Osteocyte (in vitro differentiated cells): ENCODE results near the gene ZNF521. TPM values are rescaled to one million over a fixed set of nuclear protein-coding genes. Genes with fewer than 3 reads are reported as not detected.

ENCODE experiments used
- DNase-seq: peaks from one replicate; pipeline ENCODE4 v3.0.0; 2021; ENCODE audit warnings: mixed read lengths; ENCODE audit not compliant: unreplicated experiment; ENCODE audit errors: extremely low spot score
- H3K27ac Mint-ChIP-seq: one replicate; pipeline ENCODE4 v1.8.0; 2021; ENCODE audit warnings: mild to moderate bottlenecking, mixed read lengths; ENCODE audit not compliant: unreplicated experiment
- H3K27me3 Mint-ChIP-seq: one replicate; pipeline ENCODE4 v1.8.0; 2021; ENCODE audit warnings: mixed read lengths; ENCODE audit not compliant: unreplicated experiment
- H3K36me3 Mint-ChIP-seq: one replicate; pipeline ENCODE4 v1.8.0; 2021; ENCODE audit warnings: mixed read lengths; ENCODE audit not compliant: unreplicated experiment
- H3K4me1 Mint-ChIP-seq: one replicate; pipeline ENCODE4 v1.8.0; 2021; ENCODE audit warnings: mixed read lengths; ENCODE audit not compliant: unreplicated experiment
- H3K4me3 Mint-ChIP-seq: one replicate; pipeline ENCODE4 v1.8.0; 2021; ENCODE audit warnings: mild to moderate bottlenecking, moderate library complexity, mixed read lengths; ENCODE audit not compliant: unreplicated experiment
- H3K9me3 Mint-ChIP-seq: one replicate; pipeline ENCODE4 v1.8.0; 2021; ENCODE audit warnings: mixed read lengths; ENCODE audit not compliant: unreplicated experiment
- total RNA-seq: library from RNA; stranded (reverse); gene quantifications from 2 replicates; pipeline ENCODE4 v1.2.1, GENCODE V29; 2021
- TF ChIP-seq, protein P1 (sequence below): fragments of 200-600 bp; sonication (generic); IDR thresholded peaks from 2 replicates; pipeline ENCODE4 v1.5.0; 2021; ENCODE audit warnings: antibody characterized with exemption, mild to moderate bottlenecking, moderate library complexity

The ZNF521 gene
- total RNA-seq, 1 donor from 2014 or later, result 57.1 TPM

DNA sequence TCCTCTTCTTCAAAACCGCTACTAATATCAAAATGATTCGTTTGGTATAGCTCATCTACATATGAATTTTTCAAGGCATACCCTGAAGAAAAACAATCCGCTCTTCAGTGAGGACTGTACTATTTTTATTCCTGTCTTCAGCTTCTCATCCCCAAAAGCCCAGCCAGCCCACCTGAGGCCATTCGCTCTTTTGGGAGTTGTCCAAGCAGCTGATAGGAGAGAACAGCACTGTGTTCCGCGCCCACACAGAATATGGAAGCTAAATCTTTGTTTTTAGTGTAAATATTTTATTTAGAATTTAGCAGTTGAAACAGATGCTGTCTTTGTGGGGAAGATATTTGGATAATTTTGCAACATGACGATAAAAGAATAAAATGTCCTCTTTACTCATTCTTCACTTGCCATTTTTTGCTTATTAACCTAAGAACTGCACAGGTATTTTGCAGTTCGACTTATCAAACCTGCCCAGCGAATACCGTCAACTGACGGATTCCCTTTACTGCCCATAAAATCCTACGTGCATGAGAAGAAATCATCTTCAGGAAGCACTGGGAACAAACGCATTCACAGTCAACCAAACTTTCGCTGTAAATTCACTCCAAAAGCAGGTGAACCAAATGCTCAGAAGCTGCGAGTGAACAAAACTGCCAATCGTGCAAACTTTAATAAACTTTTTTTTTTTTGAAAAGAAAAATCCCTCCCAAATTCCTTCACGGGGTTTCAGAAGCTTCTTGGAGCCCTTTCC, 3.4 kb downstream of the ZNF521 start:
- Mint-ChIP-seq H3K4me1 (peaks cover 36% of the 10 kb centered on the region), H3K36me3 (no peaks in the 10 kb centered on the region)
- DNase-seq, result no peak

GRCh38 chr18:25346561-25346960, 5.4 kb downstream of the ZNF521 start:
- H3K4me1 Mint-ChIP-seq, result peaks cover 29% of the 10 kb centered on the region
- H3K27me3 Mint-ChIP-seq, result no peaks in the 10 kb centered on the region
- DNase-seq, result no peak
- H3K27ac Mint-ChIP-seq, result no peak overlapping the region
- H3K4me3 Mint-ChIP-seq, result no peak overlapping the region
- TF ChIP-seq, protein P1, sequence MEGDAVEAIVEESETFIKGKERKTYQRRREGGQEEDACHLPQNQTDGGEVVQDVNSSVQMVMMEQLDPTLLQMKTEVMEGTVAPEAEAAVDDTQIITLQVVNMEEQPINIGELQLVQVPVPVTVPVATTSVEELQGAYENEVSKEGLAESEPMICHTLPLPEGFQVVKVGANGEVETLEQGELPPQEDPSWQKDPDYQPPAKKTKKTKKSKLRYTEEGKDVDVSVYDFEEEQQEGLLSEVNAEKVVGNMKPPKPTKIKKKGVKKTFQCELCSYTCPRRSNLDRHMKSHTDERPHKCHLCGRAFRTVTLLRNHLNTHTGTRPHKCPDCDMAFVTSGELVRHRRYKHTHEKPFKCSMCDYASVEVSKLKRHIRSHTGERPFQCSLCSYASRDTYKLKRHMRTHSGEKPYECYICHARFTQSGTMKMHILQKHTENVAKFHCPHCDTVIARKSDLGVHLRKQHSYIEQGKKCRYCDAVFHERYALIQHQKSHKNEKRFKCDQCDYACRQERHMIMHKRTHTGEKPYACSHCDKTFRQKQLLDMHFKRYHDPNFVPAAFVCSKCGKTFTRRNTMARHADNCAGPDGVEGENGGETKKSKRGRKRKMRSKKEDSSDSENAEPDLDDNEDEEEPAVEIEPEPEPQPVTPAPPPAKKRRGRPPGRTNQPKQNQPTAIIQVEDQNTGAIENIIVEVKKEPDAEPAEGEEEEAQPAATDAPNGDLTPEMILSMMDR, result no peak
- no peaks in the 10 kb centered on the region for H3K36me3 Mint-ChIP-seq
- H3K9me3 Mint-ChIP-seq, result no peaks in the 10 kb centered on the region

More for the DNA sequence above, 3.4 kb downstream of the ZNF521 start:
- TF ChIP-seq, protein P1, result no peak
- H3K27ac Mint-ChIP-seq, result peak overlapping the region; percentile 97
- H3K4me3 Mint-ChIP-seq, result peak overlapping the region; percentile 92
- no peaks in the 10 kb centered on the region for H3K9me3 Mint-ChIP-seq
- peaks cover 2% of the 10 kb centered on the region for H3K27me3 Mint-ChIP-seq

DNA sequence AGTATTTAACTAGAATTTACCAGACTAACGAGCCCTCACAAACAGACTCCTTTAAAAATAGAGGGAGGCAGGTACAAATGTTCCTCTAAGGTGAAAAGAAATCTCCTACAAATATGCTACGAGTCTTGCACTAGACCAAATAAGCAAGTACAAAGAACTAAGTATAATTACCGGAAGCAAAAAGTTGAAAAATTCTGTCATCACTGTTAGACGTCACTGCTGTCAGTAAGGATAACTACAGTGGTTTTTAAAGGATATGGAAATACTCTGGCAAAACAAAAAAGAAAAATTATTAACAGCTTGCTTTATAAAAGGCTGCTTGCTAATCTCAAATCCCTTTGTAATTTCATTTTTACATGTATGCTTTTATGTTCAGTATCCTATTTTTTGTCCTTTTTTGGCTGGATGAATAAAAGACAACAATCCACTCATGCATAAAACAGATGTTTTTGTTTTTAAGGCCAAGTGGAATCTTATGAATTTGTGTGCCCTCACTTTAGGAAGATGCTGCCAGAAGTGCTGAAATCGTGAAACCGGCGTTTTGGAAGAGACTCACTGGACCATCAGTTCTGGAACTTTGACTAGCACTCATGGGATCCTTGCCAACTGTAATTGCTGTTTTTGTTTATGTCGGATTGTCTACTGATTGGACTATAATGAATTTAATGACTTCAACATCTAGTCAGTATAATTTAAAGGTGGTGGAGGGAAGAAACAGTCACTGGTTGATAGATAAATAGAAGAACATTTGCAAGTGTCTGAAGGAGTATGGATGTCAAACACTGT, 6.7 kb downstream of the ZNF521 start:
- Mint-ChIP-seq H3K4me1 (peaks cover 30% of the 10 kb centered on the region), H3K27ac (peak overlapping the region; percentile 5), H3K27me3 (no peaks in the 10 kb centered on the region), H3K9me3 (no peaks in the 10 kb centered on the region), H3K4me3 (no peak overlapping the region), H3K36me3 (no peaks in the 10 kb centered on the region)
- TF ChIP-seq, protein P1, result no peak
- DNase-seq, result no peak

DNA sequence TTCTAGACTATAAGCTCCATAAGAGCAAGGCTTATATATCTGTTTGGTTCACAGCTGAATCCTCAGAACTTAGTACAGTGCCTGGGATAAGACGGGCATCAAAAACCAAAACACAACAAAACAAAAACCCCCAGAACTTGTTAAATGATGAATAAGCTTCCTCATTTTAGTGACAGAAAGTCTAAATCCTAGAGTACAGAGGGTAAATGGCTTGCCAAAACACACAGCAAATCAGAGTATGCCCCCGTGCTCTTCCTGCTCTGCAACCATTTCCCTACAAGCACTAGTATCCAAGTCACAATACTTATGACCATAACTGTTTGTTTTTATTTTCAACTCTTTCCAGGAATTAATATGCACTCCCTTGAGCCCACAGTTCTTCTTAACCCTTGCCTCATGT, 10.1 kb downstream of the ZNF521 start:
- Mint-ChIP-seq H3K4me1 (peaks cover 15% of the 10 kb centered on the region), H3K36me3 (peaks cover 3% of the 10 kb centered on the region), H3K4me3 (no peak overlapping the region), H3K27ac (no peak overlapping the region), H3K9me3 (peaks cover 4% of the 10 kb centered on the region), H3K27me3 (no peaks in the 10 kb centered on the region)
- TF ChIP-seq, protein P1, result no peak
- DNase-seq, result no peak

GRCh38 chr18:25340762-25341161, 11.2 kb downstream of the ZNF521 start:
- Mint-ChIP-seq H3K4me3 (no peak overlapping the region), H3K27ac (no peak overlapping the region), H3K27me3 (no peaks in the 10 kb centered on the region), H3K36me3 (peaks cover 10% of the 10 kb centered on the region), H3K9me3 (peaks cover 4% of the 10 kb centered on the region), H3K4me1 (peaks cover 15% of the 10 kb centered on the region)
- TF ChIP-seq, protein P1, result no peak
- DNase-seq, result no peak
